BLaER1 (cell line): ENCODE results near the gene NREP.

Experiments used
- H3K27ac ChIP-seq: shearing (Covaris generic); formaldehyde crosslinking; 2 replicates; pipeline ENCODE4 v1.8.1; 2022
- H3K27me3 ChIP-seq: shearing (Covaris generic); formaldehyde crosslinking; 2 replicates; pipeline ENCODE4 v1.8.1; 2022
- H3K36me3 ChIP-seq: shearing (Covaris generic); formaldehyde crosslinking; 2 replicates; pipeline ENCODE4 v1.8.1; 2022
- H3K4me1 ChIP-seq: shearing (Covaris generic); formaldehyde crosslinking; 2 replicates; pipeline ENCODE4 v1.8.1; 2022
- H3K4me2 ChIP-seq: shearing (Covaris generic); formaldehyde crosslinking; 2 replicates; pipeline ENCODE4 v1.8.1; 2022
- H3K4me3 ChIP-seq: shearing (Covaris generic); formaldehyde crosslinking; 2 replicates; pipeline ENCODE4 v1.8.1; 2022
- H3K9ac ChIP-seq: shearing (Covaris generic); formaldehyde crosslinking; 2 replicates; pipeline ENCODE4 v1.8.1; 2022
- H3K9me3 ChIP-seq: shearing (Covaris generic); formaldehyde crosslinking; 2 replicates; pipeline ENCODE4 v1.8.1; 2022
- H4K20me1 ChIP-seq: shearing (Covaris generic); formaldehyde crosslinking; 2 replicates; pipeline ENCODE4 v1.8.1; 2022
- Cebpa-rat ChIP-seq: shearing (Covaris generic); IDR thresholded peaks from 2 replicates; pipeline ENCODE4 v1.8.1; 2022

Gene NREP

GRCh38 chr5:111703662-111704061 lies 53.3 kb downstream of the NREP start:
- Histone ChIP-seq H3K9ac (peak overlapping the region; percentile 43; the same call in 1 of the 2 replicates), H3K4me3 (no peak overlapping the region), H3K27ac (peak overlapping the region; percentile 57), H3K4me2 (peak overlapping the region; percentile 79), H4K20me1 (no peaks in the 10 kb centered on the region), H3K27me3 (no peaks in the 10 kb centered on the region), H3K9me3 (no peaks in the 10 kb centered on the region), H3K36me3 (no peaks in the 10 kb centered on the region), H3K4me1 (peaks cover 23% of the 10 kb centered on the region)
- no peak for TF ChIP-seq Cebpa-rat

- no peak overlapping the region for H3K27ac ChIP-seq
- H3K9me3 ChIP-seq, result no peaks in the 10 kb centered on the region
- H3K27me3 ChIP-seq, result no peaks in the 10 kb centered on the region
- H3K4me1 ChIP-seq, result peaks cover 21% of the 10 kb centered on the region
- H3K36me3 ChIP-seq, result no peaks in the 10 kb centered on the region
- no peak overlapping the region for H3K9ac ChIP-seq
- no peaks in the 10 kb centered on the region for H4K20me1 ChIP-seq
- no peak overlapping the region for H3K4me3 ChIP-seq
- no peak for TF ChIP-seq Cebpa-rat
- H3K4me2 ChIP-seq, result no peak overlapping the region
Observed at GRCh38 chr5:111699976-111700375, 57.0 kb downstream of the NREP start.

GRCh38 chr5:111699324-111699723 lies 57.7 kb downstream of the NREP start:
- no peaks in the 10 kb centered on the region for H4K20me1 ChIP-seq
- no peak for TF ChIP-seq Cebpa-rat
- no peaks in the 10 kb centered on the region for H3K9me3 ChIP-seq
- H3K9ac ChIP-seq, result no peak overlapping the region
- H3K4me2 ChIP-seq, result no peak overlapping the region
- peaks cover 15% of the 10 kb centered on the region for H3K4me1 ChIP-seq
- H3K27ac ChIP-seq, result no peak overlapping the region
- H3K36me3 ChIP-seq, result no peaks in the 10 kb centered on the region
- H3K4me3 ChIP-seq, result no peak overlapping the region
- no peaks in the 10 kb centered on the region for H3K27me3 ChIP-seq

GRCh38 chr5:111697881-111698757 lies 58.9 kb downstream of the NREP start:
- Histone ChIP-seq H3K36me3 (no peaks in the 10 kb centered on the region), H3K27me3 (no peaks in the 10 kb centered on the region), H3K9ac (no peak overlapping the region), H3K27ac (no peak overlapping the region), H3K4me3 (no peak overlapping the region), H3K9me3 (no peaks in the 10 kb centered on the region), H3K4me2 (no peak overlapping the region), H3K4me1 (peaks cover 3% of the 10 kb centered on the region), H4K20me1 (no peaks in the 10 kb centered on the region)
- TF ChIP-seq Cebpa-rat, result no peak

DNA sequence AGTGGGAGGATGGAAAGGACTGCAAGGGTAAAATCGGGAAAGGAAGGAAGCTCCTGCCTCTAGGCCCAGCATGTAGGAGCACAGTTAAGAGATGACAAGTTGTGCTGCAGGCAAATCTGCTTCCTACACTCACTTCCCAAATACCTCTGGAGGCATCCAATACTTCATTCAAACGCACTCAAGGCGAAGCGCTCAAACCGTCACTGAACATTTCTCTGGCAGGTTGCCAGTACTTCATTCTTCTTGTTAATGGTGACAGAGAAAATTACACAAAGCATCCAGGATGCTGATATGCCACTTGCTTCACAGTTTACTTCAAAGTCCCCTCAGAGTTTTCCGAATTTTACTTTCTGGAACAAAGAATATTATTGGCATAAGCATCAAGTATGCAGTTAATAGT lies 59.8 kb downstream of the NREP start:
- Histone ChIP-seq H3K27me3 (no peaks in the 10 kb centered on the region), H3K4me3 (no peak overlapping the region), H3K9me3 (no peaks in the 10 kb centered on the region), H3K4me2 (no peak overlapping the region), H3K27ac (no peak overlapping the region), H4K20me1 (no peaks in the 10 kb centered on the region), H3K9ac (no peak overlapping the region), H3K4me1 (no peaks in the 10 kb centered on the region), H3K36me3 (no peaks in the 10 kb centered on the region)
- no peak for TF ChIP-seq Cebpa-rat

- H3K27ac ChIP-seq, result no peak overlapping the region
- no peaks in the 10 kb centered on the region for H4K20me1 ChIP-seq
- no peaks in the 10 kb centered on the region for H3K9me3 ChIP-seq
- H3K4me3 ChIP-seq, result no peak overlapping the region
- TF ChIP-seq Cebpa-rat, result no peak
- no peak overlapping the region for H3K9ac ChIP-seq
- no peaks in the 10 kb centered on the region for H3K4me1 ChIP-seq
- H3K36me3 ChIP-seq, result no peaks in the 10 kb centered on the region
- no peaks in the 10 kb centered on the region for H3K27me3 ChIP-seq
- no peak overlapping the region for H3K4me2 ChIP-seq
Observed at GRCh38 chr5:111695991-111696390, 61.0 kb downstream of the NREP start.

DNA sequence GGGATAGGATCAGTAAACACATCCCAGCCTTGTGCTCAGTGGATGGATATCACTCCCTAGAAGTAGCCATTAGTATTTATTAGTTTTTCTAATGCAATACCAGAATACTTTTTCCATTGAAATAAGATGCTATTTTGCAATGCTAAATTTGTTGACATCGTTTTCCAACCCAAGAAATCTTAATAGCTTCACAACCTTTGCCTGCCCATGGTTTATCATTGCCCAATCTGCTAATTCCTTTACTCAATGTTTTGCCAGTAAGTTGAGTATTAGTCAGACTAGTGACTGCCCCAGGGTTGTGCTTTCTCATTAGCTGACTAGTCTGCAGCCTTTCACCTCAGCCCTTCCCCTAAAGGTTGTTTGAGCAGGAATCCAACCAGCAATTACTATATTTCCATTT lies 62.9 kb downstream of the NREP start:
- H3K27ac ChIP-seq, result no peak overlapping the region

DNA sequence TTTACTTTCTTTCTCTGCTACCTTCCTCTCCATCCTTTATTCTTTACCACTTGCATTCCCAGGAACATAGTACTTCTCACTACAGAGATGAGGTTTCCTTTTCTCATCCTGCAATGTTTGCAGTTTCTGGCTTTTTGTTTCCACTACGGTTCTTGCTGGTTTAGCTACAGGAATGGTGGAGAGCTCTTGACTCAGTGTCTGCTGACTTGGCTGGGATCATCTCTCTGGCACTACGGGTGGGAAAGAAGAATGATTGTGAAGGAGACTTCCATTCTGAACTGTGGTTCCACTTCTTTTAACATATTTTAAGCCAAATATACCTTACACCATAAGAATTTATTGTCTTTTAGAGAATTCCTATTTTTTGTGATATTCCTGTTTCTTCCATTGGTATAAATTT lies 65.1 kb downstream of the NREP start:
- TF ChIP-seq Cebpa-rat, result no peak
- no peak overlapping the region for H3K27ac ChIP-seq
- no peaks in the 10 kb centered on the region for H4K20me1 ChIP-seq
- H3K9ac ChIP-seq, result no peak overlapping the region
- H3K27me3 ChIP-seq, result no peaks in the 10 kb centered on the region
- no peaks in the 10 kb centered on the region for H3K36me3 ChIP-seq
- H3K4me3 ChIP-seq, result no peak overlapping the region
- no peaks in the 10 kb centered on the region for H3K4me1 ChIP-seq
- no peaks in the 10 kb centered on the region for H3K9me3 ChIP-seq
- H3K4me2 ChIP-seq, result no peak overlapping the region

More for the DNA sequence above, 62.9 kb downstream of the NREP start:
- Histone ChIP-seq H4K20me1 (no peaks in the 10 kb centered on the region), H3K9ac (no peak overlapping the region), H3K9me3 (no peaks in the 10 kb centered on the region), H3K4me2 (no peak overlapping the region), H3K4me3 (no peak overlapping the region), H3K36me3 (no peaks in the 10 kb centered on the region), H3K4me1 (no peaks in the 10 kb centered on the region), H3K27me3 (no peaks in the 10 kb centered on the region)
- no peak for TF ChIP-seq Cebpa-rat

DNA sequence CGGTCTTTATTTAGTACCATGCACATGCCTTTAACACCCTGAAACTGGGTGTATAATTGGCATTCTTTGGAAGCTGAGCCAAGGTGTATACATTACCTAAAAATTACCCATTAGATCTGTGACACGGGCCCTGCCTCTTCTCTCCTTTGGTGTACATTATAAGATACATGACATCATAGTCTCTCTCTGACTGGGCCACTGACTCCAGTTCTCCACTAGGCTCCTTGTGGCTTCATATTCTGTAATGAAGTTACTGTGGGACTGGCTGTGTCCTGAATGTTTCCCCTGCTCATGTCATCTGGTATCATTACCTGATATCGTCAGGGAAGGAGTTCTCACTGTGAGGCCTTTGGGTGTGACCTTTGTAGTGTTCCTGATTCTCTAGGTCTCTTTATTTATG lies 65.5 kb downstream of the NREP start:
- TF ChIP-seq Cebpa-rat, result no peak
- Histone ChIP-seq H3K36me3 (no peaks in the 10 kb centered on the region), H3K4me1 (no peaks in the 10 kb centered on the region), H3K9me3 (no peaks in the 10 kb centered on the region), H3K4me3 (no peak overlapping the region), H3K27me3 (no peaks in the 10 kb centered on the region), H3K27ac (no peak overlapping the region), H4K20me1 (no peaks in the 10 kb centered on the region), H3K9ac (no peak overlapping the region), H3K4me2 (no peak overlapping the region)

GRCh38 chr5:111689357-111689935 lies 67.5 kb downstream of the NREP start:
- no peak overlapping the region for H3K9ac ChIP-seq
- H3K4me1 ChIP-seq, result no peaks in the 10 kb centered on the region
- no peak overlapping the region for H3K27ac ChIP-seq
- no peaks in the 10 kb centered on the region for H3K36me3 ChIP-seq
- H3K27me3 ChIP-seq, result no peaks in the 10 kb centered on the region
- H3K9me3 ChIP-seq, result no peaks in the 10 kb centered on the region
- TF ChIP-seq Cebpa-rat, result no peak
- no peak overlapping the region for H3K4me3 ChIP-seq
- H3K4me2 ChIP-seq, result no peak overlapping the region
- H4K20me1 ChIP-seq, result no peaks in the 10 kb centered on the region
